Endothelial cell of umbilical vein (primary cell): ENCODE results near the gene ZNF652. TPM values are rescaled to one million over a fixed set of nuclear protein-coding genes. Genes with fewer than 3 reads are reported as not detected.

ENCODE experiments used
- BruUV-seq: library from RNA; stranded (reverse); fragments of 400-500 nt; replicated peaks from 2 replicates; lab custom pipeline; 2021; lab: Mats Ljungman, UMichigan
- CTCF ChIA-PET: fragments of 300-600, 350-600 bp; sonication (Branson Sonifier 250); formaldehyde crosslinking; loops from one replicate; lab custom pipeline; 2021; ENCODE audit warnings: antibody characterized with exemption, inconsistent platforms; lab: Charles Lee
- POLR2A ChIA-PET: fragments of 300-600, 350-600 bp; sonication (Branson Sonifier 250); formaldehyde crosslinking; loops from one replicate; lab custom pipeline; 2021; ENCODE audit warnings: antibody characterized with exemption, inconsistent platforms; lab: Charles Lee
- DNase-seq: peaks from one replicate; pipeline ENCODE4 v3.0.0-alpha.2; 2011; ENCODE audit warnings: low read depth, low spot score
- FAIRE-seq: peaks from 2 replicates; lab custom pipeline; 2011; peaks lifted over from hg19 to GRCh38; lab: Jason Lieb, UNC
- H2AFZ ChIP-seq: 2 replicates; pipeline ENCODE4 v1.6.0; 2012; ENCODE audit warnings: low read depth, low read length, control low read depth, inconsistent platforms
- H3K27ac ChIP-seq: 2 replicates; pipeline ENCODE4 v1.5.1; 2011; ENCODE audit warnings: low read depth, mild to moderate bottlenecking, control low read depth, low read length, moderate library complexity; ENCODE audit not compliant: insufficient read depth
- H3K27me3 ChIP-seq, 2 experiments: 2 replicates each; pipeline versions ENCODE4 v1.6.0 to v1.6.1; 2011; ENCODE audit warnings: low read length in 2 of 2, mixed read lengths in 1 of 2; ENCODE audit not compliant: control insufficient read depth in 2 of 2, insufficient read depth in 2 of 2
- H3K36me3 ChIP-seq, 2 experiments: 2 replicates in 1 of 2; 3 replicates in 1 of 2; pipeline ENCODE4 v1.5.1; 2011; ENCODE audit warnings: low read length in 2 of 2, mild to moderate bottlenecking in 1 of 2, moderate library complexity in 1 of 2; ENCODE audit not compliant: control insufficient read depth in 2 of 2, insufficient read depth in 2 of 2; ENCODE audit errors: extremely low read depth in 1 of 2
- H3K4me1 ChIP-seq: 3 replicates; pipeline ENCODE4 v1.5.1; 2011; ENCODE audit warnings: mild to moderate bottlenecking, low read length; ENCODE audit not compliant: control insufficient read depth, insufficient read depth; ENCODE audit errors: extremely low read depth
- H3K4me2 ChIP-seq: 2 replicates; pipeline ENCODE4 v1.6.1; 2011; ENCODE audit warnings: low read length, control low read depth, mixed read lengths; ENCODE audit not compliant: insufficient read depth
- H3K4me3 ChIP-seq, 3 experiments: fragments of 200-600 bp in 1 of 3; sonication (generic), shearing (Covaris generic) in 1 of 3; replicated peaks in 1 of 3; 2 replicates each; pipeline ENCODE4 v1.5.1; 2011 to 2016; ENCODE audit warnings: control low read depth in 3 of 3, low read length in 3 of 3, mild to moderate bottlenecking in 2 of 3, inconsistent platforms in 1 of 3, low read depth in 1 of 3, moderate library complexity in 1 of 3; ENCODE audit not compliant: insufficient read depth in 1 of 3
- H3K79me2 ChIP-seq: 2 replicates; pipeline ENCODE4 v1.6.0; 2012; ENCODE audit warnings: low read length, inconsistent platforms; ENCODE audit not compliant: control insufficient read depth, insufficient read depth
- H3K9ac ChIP-seq: replicated peaks from 2 replicates; pipeline ENCODE3; 2011; ENCODE audit warnings: low read length, control low read depth; ENCODE audit not compliant: insufficient read depth; ENCODE audit errors: extremely low read depth
- H3K9me1 ChIP-seq: replicated peaks from 3 replicates; pipeline ENCODE4 v1.6.0; 2011; ENCODE audit warnings: mild to moderate bottlenecking, low read length; ENCODE audit not compliant: control insufficient read depth, insufficient read depth; ENCODE audit errors: extremely low read depth
- H3K9me3 ChIP-seq: replicated peaks from 2 replicates; pipeline ENCODE4 v1.5.1; 2012; ENCODE audit warnings: low read length, inconsistent platforms; ENCODE audit not compliant: control insufficient read depth, insufficient read depth
- H4K20me1 ChIP-seq: replicated peaks from 2 replicates; pipeline ENCODE3; 2011; ENCODE audit warnings: mild to moderate bottlenecking, low read length; ENCODE audit not compliant: control insufficient read depth, insufficient read depth; ENCODE audit errors: extremely low read depth
- CTCF ChIP-seq, 2 donors: IDR thresholded peaks; 1 replicate in 1 of 2; 2 replicates in 1 of 2; pipeline ENCODE4 v1.5.1; 2011; ENCODE audit warnings: low read length in 2 of 2, mild to moderate bottlenecking in 2 of 2, moderate library complexity in 2 of 2, control low read depth in 1 of 2, inconsistent platforms in 1 of 2, low read depth in 1 of 2; ENCODE audit not compliant: insufficient read depth in 1 of 2; ENCODE audit errors: extremely low read depth in 1 of 2
- EZH2 ChIP-seq: IDR thresholded peaks from 2 replicates; pipeline ENCODE4 v1.6.1; 2012; ENCODE audit warnings: borderline replicate concordance, low read depth, mild to moderate bottlenecking, moderate library complexity, low read length, inconsistent platforms; ENCODE audit not compliant: severe bottlenecking
- FOS ChIP-seq: IDR thresholded peaks from 2 replicates; pipeline ENCODE4 v1.6.1; 2011; ENCODE audit warnings: mild to moderate bottlenecking, low read length, moderate library complexity, borderline replicate concordance; ENCODE audit not compliant: insufficient read depth
- MYC ChIP-seq: IDR thresholded peaks from one replicate; pipeline ENCODE4 v1.6.1; 2011; ENCODE audit warnings: mild to moderate bottlenecking, low read depth, low read length
- POLR2A ChIP-seq: IDR thresholded peaks from 2 replicates; pipeline ENCODE4 v1.6.1; 2012; ENCODE audit warnings: low read depth, mild to moderate bottlenecking, control low read depth, low read length
- POLR2AphosphoS5 ChIP-seq: IDR thresholded peaks from 2 replicates; pipeline ENCODE4 v1.6.1; 2012; ENCODE audit warnings: low read depth, mild to moderate bottlenecking, control low read depth, low read length, moderate library complexity; ENCODE audit not compliant: insufficient read depth
- dilution Hi-C: fragments of 300-500 bp; cut with MboI; formaldehyde crosslinking; loops from one replicate; pipeline ENCODE4 v1.15.0; 2019; ENCODE audit warnings: low sequenced_read_pairs; ENCODE audit not compliant: extremely low pct_ligation_motif_present
- intact Hi-C: fragments of 100-400 bp; cut with micrococcal nuclease; formaldehyde crosslinking; loops from one replicate; pipeline ENCODE4 v1.10.0; 2022
- polyA plus RNA-seq, 4 experiments: library from polyadenylated mRNA; depleted of rRNA in 3 of 4; stranded (reverse) in 3 of 4; unstranded in 1 of 4; fragments of >200 nt; gene quantifications; 2 replicates each; pipeline versions ENCODE4 v1.2.1 to v1.2.3, GENCODE V29; 2011 to 2012; ENCODE audit warnings: missing spikeins in 1 of 4
- total RNA-seq: library from RNA; stranded (reverse); gene quantifications from 2 replicates; pipeline ENCODE4 v1.2.3, GENCODE V29; 2021

ZNF652 gene
- total and polyA plus RNA-seq, 2 donors (not counting 3 experiments of a cell fraction or from before 2014, with no cell fraction given), result 6.1 to 18.6 TPM

GRCh38 chr17:49363251-49363650, 1.2 kb upstream of the ZNF652 start:
- DNase-seq, result no peak
- H3K27ac ChIP-seq, result no peak overlapping the region
- no peak overlapping the region for H3K9ac ChIP-seq
- H3K79me2 ChIP-seq, result peaks cover 30% of the 10 kb centered on the region
- no peak overlapping the region for H3K4me3 ChIP-seq
- no peaks in the 10 kb centered on the region for H3K9me3 ChIP-seq
- no peak for TF ChIP-seq FOS
- TF ChIP-seq MYC, result no peak
- no peak for TF ChIP-seq POLR2AphosphoS5
- H3K36me3 ChIP-seq, result no peaks in the 10 kb centered on the region
- intact Hi-C loops, result loop anchor here (2.0 kb wide), 1 partner anchor 32 kb away; no protein-coding TSS in a partner anchor
- ChIA-PET POLR2A (no interaction called here), CTCF (interaction anchor here (0.9 kb wide), 1 partner anchor 31 kb away, joined by 3 read pairs; no protein-coding TSS in a partner anchor)
- H3K4me2 ChIP-seq, result peak overlapping the region; percentile 62
- H3K9me1 ChIP-seq, result no peaks in the 10 kb centered on the region
- no peaks in the 10 kb centered on the region for H3K27me3 ChIP-seq
- H3K4me1 ChIP-seq, result peaks cover 19% of the 10 kb centered on the region
- dilution Hi-C loops, result no loop called here
- peaks cover 5% of the 10 kb centered on the region for H4K20me1 ChIP-seq
- H2AFZ ChIP-seq, result no peak overlapping the region
- FAIRE-seq, result no peak
- BruUV-seq, result no TSS peak

GRCh38 chr17:49362723-49363117, 670 bp upstream of the ZNF652 start:
- Histone ChIP-seq H3K4me1 (peaks cover 19% of the 10 kb centered on the region), H3K4me3 (peak overlapping the region; percentile 68 to 75 (median 70)), H2AFZ (peak overlapping the region; percentile 86), H3K27me3 (no peaks in the 10 kb centered on the region), H3K9me3 (no peaks in the 10 kb centered on the region), H3K36me3 (no peaks in the 10 kb centered on the region), H3K9ac (peak overlapping the region; percentile 57), H3K4me2 (peak overlapping the region; percentile 62), H3K79me2 (peaks cover 35% of the 10 kb centered on the region), H4K20me1 (peaks cover 5% of the 10 kb centered on the region), H3K27ac (no peak overlapping the region), H3K9me1 (no peaks in the 10 kb centered on the region)
- no TSS peak for BruUV-seq
- FAIRE-seq (no peak), DNase-seq (no peak)
- CTCF ChIA-PET, result interaction anchor here (0.9 to 1.0 kb wide), 2 partner anchors 8 to 31 kb away, joined by 3 read pairs; no protein-coding TSS in a partner anchor
- dilution Hi-C loops (no loop called here), intact Hi-C loops (loop anchor here (1.0 to 2.0 kb wide), 2 partner anchors 32 to 47 kb away; no protein-coding TSS in a partner anchor)
- TF ChIP-seq CTCF (IDR thresholded peaks at IDR 0.05; ENCODE audit: extremely low read depth in 1 of 2, insufficient read depth in 1 of 2, low read depth in 1 of 2, low read length in 2 of 2) (no peak), POLR2A (peak; percentile 48), EZH2 (no peak)
- POLR2A ChIA-PET, result no interaction called here
